ENCODE data around the gene VPS13A.

DNA sequence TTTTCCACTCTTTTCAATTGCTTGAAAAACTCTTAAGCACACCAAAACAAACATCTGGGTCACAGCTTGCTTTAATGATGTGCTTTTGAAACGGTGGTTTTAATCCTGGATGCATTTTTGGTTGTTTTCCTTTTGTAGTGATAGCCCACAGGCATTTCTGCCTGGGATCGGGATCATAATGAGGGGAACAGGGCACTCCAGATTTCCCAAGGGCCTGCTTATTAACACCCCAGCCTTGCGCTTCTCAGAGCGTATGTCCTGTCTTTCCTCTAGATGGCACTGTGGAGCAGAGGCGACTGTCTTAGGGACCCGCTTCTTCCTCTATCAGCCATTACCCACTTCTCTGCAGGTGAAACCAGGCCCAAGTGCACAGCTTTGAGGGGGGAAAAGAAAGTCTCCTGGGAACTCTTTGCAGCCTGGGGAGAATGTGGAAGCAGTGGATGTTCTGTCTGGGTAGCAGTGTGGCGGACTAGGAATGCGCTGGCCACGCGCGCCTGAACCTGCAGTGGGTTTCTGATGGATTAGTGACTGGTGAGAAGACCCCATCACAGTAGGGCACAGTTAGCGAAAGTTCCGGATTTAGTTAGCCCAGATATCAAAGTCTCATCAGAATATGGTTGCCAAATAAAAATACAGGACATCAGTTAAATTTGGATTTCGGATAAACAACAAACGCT lies 280.7 kb downstream of the VPS13A start:
- TF ChIP-seq, protein P1, sequence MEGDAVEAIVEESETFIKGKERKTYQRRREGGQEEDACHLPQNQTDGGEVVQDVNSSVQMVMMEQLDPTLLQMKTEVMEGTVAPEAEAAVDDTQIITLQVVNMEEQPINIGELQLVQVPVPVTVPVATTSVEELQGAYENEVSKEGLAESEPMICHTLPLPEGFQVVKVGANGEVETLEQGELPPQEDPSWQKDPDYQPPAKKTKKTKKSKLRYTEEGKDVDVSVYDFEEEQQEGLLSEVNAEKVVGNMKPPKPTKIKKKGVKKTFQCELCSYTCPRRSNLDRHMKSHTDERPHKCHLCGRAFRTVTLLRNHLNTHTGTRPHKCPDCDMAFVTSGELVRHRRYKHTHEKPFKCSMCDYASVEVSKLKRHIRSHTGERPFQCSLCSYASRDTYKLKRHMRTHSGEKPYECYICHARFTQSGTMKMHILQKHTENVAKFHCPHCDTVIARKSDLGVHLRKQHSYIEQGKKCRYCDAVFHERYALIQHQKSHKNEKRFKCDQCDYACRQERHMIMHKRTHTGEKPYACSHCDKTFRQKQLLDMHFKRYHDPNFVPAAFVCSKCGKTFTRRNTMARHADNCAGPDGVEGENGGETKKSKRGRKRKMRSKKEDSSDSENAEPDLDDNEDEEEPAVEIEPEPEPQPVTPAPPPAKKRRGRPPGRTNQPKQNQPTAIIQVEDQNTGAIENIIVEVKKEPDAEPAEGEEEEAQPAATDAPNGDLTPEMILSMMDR (IDR thresholded peaks at IDR 0.05; ENCODE audit: low read length), result peak; percentile 93
- no peak for TF ChIP-seq EZH2 (IDR thresholded peaks at IDR 0.05; ENCODE audit: borderline replicate concordance, low read length)

All from OCI-LY1 (cell line).